CD4-positive, alpha-beta T cell treated with Interleukin-12 subunit alpha and Interleukin-12 subunit beta, for 1 hour (primary cell): ENCODE results near the gene MAD2L2.

Experiments
- DNase-seq: peaks from one replicate; pipeline ENCODE4 v3.0.0-alpha.2; 2020

The MAD2L2 gene

DNA sequence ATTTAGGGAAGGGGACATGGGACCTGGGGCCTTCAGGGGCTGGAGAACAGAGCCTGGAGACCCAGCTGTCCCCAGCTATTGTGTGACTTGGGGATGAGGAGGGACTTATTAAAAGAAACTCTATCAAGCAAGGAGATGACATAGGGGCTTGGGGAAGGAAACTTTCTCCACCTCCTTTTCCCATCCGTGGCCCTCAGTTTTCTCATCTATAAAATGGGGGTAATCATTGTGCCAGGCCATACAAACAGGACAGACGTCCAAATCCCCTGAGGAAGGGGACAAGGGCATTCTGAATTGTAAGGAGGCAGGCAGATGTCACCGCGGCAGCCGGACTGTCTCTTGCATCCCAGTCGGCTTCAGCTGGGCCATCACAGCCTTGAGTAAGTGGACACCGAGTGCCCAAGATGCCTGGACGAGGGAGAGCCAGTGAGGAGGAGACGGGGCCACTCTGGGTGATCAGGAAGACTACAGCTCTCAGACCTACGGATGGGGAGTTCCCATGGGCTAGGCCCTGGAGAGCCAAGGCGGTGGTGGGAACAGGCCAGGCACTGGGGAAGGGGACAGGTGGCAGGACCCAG lies 28.7 kb downstream of the MAD2L2 start:
- no peak for DNase-seq

DNA sequence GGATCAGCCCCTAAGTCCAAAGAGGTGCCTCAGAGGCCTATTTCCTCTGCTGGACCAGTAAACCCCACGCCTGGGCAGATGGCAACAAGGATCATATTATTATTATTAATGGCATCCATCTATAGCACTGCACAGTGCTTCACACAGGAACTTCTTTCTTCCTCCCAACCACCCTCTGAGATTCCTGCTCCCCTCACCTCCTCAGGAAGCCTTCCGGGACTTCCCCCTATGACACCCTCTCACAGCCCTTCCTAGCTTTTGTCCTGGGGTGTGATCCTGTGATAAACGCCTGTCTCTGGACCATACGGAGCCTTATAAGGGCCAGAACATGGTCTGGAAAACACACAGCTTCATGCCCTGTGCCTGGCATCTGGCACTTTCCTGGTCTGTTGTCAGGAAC lies 29.9 kb downstream of the MAD2L2 start:
- DNase-seq: no peak

DNA sequence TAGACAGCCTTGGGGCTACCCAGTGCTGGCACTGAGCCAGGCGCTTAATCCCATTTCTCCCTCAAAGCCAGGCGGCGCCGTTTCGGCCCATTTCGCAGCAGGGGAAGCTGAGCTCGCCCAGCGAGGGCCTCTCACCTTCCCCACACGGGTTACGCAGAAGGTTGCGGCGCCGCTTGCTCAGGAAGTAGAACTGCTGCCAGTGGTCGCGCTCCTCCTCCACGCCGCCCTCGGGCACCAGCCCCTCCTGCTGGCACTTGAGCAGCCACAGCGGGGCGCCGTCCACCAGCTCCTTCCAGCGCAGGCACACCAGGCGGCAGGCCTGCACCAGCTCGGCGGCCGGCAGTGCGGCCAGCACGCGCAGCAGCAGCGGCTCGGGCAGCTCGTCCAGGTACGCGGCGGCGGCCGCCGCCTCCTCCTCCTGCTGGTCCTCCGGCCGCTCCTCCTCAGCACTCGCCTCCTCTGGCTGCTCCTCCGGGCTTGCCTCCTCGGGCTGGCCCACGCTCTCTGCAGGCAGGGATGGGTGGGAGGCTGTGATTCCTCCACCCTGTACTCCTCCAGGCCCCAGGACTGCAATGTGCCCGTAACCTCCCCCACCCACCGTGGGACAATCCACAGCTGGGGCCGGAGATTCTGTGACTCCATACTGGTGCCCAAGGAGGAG lies 30.5 kb downstream of the MAD2L2 start:
- DNase-seq: peak; percentile 88

DNA sequence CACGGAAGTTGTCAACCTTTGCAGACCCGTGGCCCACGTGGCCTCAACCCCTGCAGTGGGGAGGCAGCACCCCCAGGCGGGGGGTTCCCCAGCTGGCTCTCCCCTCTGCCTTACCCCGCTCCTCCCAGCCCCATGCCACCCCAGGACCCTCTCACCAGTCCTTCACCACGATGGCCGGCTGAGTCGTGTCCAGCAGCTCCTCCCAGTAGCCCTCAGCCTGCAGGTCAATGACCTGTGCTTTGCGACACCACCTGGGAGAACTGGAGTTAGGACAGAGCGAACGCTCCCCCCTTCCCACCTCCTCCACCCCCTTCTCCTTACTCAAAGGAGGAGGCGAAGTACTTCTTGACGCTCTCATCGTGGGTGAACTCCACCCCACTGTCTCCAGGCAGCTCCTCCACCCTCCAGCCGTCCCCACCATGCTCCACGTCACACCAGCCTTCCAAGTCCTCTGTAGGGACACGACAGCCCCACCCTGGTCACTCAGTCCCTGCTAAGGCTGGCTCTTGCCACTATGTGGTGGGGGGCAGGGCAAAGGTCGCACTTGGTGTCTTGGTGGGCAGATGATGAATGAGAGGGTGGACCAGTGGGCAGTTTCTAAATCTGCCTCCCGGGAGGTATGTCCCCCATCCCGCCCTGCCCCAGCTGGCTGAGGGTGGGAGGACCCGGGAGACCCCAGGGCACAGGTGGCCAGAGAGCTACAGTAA lies 31.2 kb downstream of the MAD2L2 start:
- no peak for DNase-seq

DNA sequence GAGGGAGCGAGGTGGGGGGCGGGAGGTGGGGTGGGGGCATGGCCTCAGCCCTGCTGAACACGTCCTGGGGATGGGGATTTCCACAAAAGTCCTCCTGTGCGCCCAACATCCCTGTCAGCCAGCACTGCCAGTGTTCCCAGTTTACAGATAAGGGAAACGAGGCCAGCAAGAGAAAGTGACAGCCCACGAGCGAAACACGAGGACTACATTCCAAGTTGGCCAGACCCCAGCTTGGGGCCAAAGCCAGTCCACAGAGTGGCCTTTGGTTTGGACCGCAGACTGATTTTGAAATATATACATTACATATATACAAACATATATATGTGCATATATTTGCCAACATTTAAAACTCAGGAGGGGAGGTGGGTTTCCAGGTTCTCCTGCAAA lies 31.7 kb downstream of the MAD2L2 start:
- DNase-seq: no peak

DNA sequence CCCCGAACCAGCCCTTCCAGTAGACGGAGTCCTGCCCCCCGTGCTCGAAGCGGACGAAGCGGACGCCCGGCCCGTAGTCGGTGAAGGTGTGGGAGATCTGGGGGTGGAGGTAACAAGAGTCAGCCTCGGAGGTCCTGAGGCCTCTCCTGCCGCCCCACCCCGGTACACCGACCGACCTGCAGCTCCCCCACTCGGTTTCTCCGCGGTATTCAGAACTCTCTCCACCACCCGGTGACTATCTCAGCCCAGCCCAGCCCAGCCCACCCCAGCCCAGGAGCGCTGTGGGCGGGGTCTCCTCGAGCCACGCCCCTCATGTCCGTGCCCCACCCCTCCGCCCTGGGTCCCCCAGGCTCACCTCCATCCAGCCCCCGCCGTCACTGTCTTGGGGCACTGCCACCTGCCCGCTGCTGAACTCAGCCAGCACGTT lies 32.2 kb downstream of the MAD2L2 start:
- peak; percentile 34 for DNase-seq

DNA sequence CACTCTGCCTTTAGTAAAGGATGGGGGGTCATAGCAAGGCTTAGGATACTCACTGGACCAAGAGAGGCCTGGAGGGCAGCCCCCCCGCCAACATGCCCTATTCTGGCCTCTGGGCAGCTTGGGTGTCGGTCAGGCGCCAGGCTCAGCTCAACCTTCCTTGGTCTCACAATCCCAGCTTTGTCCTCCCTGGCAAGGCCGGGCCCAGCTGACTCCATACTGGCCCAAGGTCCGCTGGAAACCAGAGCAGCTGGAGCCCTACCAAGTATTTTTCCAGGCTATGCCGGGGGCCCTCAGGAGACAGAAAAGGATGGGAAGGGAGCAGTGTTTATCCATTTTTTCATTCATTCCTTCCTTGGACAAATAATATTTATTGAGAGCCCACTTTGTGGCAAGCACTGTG lies 32.9 kb downstream of the MAD2L2 start:
- DNase-seq: no peak

DNA sequence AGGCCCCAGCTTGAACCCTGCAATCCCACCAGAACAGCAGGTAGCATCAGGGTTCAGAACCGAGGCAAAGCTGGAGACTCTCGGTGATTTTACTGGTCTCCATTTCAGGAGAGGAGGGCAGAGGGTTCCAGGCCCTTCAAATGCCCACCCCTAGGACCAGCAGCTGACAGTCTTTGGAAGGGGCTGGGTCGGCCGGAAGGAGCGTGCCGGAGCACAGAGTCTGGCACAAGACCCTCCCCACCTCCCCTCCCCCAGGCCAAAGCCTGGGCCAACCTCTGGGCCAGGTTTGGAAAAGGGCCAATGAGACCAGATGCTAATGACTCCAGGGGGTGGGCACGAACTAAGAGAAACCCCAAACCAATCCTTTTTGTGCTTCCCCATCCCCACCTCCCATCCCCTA lies 33.6 kb downstream of the MAD2L2 start:
- no peak for DNase-seq

DNA sequence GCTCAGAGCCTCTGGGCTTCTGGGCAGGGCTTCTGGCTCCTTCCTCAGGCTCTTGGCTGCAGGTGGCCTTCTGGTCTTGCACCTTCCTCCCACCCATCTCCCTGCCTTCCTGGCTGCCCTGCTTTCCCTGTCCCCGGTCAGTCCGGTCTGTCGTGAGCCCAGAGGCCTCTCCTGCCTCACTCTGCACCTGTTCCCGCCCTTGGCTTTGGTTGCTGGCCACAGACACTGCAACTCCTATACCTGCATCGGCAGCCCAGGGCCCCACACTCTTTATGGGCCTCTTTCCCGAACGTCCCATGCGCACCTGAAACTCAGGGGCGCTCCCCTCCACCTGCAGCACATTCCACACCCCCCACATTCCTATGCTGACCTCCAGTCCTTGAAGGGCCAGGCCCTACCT lies 34.6 kb downstream of the MAD2L2 start:
- no peak for DNase-seq

DNA sequence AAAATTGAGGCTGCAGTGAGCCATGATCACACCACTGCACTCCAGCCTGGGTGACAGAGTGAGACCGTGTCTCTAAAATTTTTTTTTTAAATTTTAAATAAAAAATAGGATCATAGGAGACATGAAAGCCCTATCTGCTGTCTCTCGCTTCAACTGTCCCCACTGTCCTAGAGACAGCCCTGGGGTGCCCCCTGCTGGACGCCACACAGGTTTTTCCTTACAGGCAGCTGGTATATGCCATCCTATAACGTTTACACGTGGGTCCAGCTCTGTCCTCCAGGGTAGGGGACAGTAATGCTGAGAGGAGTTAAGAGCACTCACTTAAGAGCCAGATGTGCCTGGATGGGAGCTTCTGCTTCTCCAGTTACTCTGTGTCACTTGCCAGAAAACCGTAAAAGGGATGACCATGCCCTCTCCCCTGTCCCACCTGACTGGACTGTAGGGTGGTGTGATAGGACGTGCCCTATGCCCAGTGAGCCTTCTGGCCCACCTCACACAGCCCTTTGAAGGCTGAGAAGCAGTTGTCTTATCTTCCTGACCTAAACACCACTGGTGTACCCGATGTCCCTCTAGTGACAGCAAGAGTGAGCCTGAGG lies 35.2 kb downstream of the MAD2L2 start:
- DNase-seq: peak; percentile 82

DNA sequence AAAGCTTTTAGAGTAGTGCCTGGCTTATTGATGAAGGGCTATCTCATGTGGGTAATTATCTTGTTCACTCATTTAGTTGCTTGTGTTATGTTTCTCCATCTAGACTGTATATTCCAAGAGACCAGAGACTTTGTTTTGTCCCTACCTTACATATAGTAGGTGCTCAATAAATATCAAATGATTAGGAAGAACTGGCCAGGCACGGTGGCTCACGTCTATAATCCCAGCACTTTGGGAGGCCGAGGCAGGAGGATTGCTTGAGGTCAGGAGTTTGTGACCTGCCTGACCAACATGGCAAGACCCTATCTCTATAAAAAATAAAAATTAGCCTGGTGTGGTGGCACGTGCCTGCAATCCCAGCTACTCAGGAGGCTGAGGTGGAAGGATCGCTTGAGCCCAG lies 35.7 kb downstream of the MAD2L2 start:
- no peak for DNase-seq

DNA sequence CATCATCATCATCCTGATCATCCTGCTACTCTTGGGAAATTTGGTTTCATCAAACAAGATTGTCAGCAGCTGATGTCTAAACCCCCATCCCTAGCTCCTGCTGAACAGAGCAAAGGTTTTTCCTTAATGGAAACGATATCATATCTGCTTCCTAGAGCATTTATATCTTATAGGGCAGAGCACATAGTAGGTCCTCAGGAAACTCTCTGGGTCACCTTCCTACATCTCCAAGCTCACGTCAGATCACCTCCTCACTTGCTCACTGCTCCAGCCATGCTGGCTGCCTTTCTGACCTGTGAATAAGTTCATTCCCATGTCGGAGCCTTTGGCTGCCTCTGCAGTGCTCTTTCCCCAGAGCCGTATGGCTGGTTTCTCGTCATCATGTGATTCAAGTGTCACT lies 37.2 kb downstream of the MAD2L2 start:
- DNase-seq: no peak

DNA sequence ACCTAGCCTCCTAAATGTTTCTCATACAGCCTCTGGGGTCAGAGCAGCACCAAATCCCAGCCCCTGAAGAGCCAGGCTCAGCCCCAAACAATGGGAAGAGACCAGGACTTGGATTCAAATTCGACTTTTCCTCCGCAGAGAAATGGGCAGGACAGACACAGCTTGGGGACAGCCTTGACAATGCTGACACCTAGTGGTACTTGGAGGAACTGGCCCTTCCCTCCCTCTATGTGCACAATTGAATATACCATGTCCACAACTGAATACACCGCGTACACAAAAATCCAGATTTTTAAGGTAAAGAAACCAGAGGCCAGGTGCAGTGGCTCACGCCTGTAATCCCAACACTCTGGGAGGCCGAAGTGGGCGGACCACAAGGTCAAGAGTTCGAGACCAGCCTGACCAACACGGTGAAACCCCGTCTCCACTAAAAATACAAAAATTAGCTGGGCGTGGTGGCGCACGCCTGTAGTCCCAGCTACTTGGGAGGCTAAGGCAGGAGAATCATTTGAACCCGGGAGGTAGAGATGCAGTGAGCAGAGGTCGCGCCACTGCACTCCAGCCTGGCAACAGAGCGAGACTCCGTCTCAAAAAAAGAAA lies 38.4 kb downstream of the MAD2L2 start:
- DNase-seq: peak; percentile 79

DNA sequence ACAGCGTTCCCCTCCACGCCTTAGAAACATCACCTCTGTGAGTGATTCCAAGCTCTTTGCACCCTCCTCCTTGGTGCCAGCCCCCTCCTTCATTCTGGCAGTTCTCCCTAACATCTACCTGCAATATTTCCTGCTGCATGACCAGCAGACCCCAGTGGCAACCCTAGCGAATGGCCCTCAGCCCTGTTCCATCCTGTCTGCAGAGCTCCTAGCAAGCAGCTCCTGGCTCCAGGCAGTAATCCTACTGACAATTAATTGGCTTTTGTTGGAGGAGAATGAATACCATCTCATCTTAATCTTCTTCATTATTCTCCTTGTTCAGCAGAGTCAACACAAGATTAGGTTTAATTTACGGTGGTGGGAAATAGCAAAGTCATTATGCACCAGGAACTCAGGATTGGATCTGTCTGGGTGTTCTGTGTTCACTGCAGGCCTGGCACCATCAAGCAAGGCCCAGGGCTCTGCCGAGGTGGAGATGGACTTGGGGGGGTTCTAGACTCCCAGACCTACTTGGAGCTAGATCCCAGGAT lies 39.1 kb downstream of the MAD2L2 start:
- DNase-seq: no peak

DNA sequence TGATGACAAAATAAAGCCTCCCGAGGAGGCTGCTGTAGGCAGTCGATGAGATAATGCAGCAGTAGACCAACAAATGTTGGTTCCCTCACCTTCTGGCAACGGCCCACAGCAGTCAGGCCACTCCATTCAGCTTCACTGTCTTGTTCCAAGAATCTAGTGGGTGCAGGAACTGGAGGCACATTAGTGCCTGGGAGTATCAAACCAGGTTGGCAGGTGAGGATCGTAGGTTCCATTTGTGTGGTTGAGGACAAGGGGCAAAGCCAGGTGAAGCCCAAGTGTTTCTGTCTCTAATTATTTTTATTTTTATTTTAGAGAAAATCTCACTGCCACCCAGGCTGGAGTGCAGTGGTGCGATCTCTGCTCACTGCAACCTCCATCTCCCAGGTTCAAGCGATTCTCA lies 40.0 kb downstream of the MAD2L2 start:
- DNase-seq: no peak

DNA sequence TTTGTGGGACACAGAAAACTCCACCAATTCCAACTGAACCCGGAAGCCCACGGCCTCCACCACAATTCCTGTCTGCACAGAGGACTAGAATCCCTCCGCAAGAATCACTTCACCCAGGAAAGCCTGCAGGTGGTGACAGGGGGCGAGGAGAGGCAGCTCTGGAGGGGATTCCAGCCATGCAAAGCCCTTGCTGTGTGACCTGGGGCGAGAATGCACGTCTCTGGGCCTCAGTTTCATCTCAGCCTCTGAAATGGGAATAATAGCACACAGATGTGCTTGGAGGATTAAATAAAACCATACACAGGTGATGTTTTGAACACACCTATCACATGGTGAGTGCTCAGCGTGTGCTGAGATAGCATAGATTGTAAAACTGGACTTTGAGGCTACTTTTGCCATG lies 40.8 kb downstream of the MAD2L2 start:
- no peak for DNase-seq

DNA sequence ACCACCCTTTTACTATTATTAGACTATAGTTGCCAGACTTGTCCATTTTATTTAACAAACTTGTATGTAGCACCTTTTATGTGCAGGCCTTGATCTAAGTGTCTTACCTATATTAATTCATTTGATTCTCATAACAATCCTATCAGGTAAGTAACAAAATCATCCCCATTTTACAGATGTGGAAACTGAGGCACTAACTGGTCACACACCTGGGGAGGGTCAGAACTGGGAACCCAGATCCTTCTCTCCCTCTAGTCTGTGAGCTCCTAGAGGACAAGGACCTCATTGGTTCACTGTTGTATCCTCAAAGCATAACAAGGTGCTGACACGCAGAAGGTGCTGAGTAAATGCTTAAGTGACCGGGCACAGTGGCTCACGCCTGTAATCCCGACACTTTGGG lies 41.6 kb downstream of the MAD2L2 start:
- DNase-seq: no peak

DNA sequence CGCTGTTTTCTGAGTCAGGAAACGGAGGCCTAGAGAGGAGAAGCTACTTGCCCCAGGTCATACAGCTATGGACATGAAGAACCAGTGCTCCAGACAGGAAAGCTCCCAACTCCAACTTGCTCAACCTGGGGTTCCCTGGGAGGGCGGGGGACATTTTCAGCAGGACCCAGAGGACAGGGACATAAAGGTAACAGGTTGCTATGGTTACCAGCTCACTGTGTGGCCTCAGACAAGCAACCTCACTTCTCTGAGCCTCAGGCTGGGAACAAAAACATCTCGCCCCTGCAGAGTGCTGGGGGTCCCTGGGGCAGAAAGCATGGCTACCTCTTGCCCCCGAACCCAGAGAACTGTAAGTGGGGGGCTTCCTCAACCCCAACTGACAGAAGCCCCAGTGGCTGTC lies 42.8 kb downstream of the MAD2L2 start:
- DNase-seq: no peak

DNA sequence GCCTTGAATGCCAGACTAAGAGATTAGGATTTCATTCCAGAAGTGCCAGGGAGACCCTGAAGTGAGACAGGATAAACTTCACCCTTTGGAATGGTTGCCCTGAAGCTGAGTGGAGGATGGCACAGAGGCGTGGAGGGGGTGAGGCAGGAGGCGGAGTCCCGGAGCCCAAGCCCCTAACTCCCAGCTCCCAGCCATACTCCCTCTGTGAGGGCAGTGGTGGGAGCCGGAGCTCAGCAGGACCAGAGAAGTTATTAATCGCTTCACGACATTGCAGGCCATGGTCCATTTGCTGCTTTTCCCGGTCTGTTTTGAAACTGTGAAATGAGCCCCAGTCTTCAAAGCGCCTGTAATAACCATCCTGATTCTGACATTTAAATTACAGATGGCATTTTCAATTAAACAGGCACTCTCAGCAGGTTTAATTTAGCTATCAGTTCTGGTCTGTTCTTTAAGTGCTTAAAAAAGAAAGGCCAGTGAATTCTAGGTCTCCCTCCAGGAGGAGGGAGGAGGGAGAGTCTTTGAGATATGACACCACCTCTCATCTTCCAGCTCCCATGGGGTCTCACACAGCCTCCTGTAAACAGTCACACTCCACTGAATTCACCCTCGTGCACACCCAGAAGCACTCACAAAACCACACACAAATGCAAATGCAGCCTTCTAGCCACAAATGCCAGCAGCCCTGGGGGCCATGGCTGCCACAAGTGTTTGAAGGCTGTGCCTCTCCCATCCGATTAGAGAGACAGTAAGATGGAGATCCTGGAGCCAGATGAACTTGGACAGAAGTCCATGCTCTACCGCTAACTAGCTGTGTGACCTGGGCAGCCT lies 46.4 kb downstream of the MAD2L2 start:
- no peak for DNase-seq

DNA sequence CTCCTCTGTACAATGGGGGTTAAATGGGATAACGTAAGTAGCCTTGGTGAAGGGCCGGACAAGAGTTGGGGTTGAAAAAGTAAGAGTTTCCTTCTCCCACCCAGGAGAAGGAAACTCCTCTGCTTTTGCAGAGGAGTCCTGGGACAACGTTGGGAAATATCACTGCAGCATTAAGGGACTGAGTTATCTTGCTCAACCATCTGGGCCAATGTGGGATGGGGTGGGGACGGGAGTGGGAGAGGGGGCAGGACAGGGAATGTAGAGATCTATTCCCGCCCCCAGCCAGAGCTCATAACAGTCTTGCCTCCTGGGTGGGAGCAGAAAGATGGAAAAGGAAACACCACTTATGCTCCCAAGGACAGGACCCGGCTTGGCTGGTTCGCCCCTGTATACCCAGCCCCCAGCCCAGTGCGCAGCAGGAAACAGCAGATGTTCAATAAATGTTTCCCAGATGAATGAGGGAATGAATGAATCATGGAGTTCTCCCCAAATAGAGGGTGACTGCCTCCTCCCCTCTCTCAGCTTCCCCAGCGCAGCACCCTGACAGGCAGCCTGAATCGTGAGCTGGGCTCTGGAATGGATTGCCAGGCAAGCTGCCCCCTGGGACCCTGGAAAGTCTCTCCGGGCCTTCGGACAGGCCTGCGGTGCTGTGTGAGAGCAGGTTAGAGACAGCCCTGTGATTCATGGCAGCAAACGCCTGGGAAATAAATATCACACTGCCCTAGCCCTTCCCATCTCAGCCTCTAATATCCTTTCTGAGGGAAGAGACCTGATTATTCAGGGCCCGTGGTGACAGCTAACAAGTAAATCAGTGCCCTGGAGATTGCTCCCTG lies 51.5 kb downstream of the MAD2L2 start:
- no peak for DNase-seq

DNA sequence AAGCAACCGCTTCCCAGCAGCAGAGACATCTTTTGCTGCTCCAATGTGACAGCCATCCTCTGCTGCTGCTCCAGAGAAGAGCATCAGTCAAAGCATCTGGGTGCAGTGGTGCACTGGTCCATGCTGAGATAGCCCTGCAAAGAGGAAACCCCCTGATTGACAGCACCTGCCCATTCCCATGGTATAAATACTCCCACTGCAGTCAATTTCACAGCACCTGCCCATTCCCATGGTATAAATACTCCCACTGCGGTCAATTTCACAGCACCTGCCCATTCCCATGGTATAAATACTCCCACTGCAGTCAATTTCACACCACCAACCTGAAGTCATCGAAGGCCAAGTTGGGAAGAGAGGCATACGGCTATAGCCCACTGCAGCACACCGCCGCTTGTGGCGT lies 52.2 kb downstream of the MAD2L2 start:
- no peak for DNase-seq

DNA sequence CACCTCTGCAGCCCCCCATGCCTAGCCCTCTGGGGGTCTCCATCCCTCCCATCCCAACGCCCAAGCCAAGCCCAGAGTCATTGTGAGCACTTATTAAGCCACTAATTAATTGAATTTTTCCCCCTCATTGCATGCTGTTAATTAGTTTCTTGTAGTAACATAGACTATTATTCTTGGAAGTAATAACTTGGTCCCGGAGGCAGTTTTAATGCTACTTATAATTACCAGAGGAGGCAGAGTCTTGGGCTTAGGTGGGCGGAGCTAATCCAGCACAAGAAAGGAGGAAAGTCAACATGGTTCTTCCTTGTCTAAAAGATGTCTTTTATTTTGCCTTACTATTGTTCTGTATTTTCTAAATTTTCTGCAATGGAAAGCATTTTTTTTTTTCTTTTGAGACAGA lies 54.4 kb downstream of the MAD2L2 start:
- DNase-seq: no peak
